SK-MEL-5 (cell line): ENCODE results near the gene PTPRG. TPM values are rescaled to one million over a fixed set of nuclear protein-coding genes. Genes with fewer than 3 reads are reported as not detected.
A peak's percentile ranks its signal among the peaks of the same experiment; 100 is the strongest.

ENCODE experiments used
- DNase-seq: peaks from one replicate; pipeline ENCODE4 v3.0.0-alpha.2; 2016; ENCODE audit warnings: low read depth, low spot score
- in situ Hi-C: cut with HindIII; loops from 2 replicates; pipeline ENCODE4 v1.10.0; 2016; ENCODE audit warnings: low sequenced_read_pairs, high pct_unique_total_duplicates, low pct_unique_long_range_greater_than_20kb
- total RNA-seq: library from RNA; depleted of rRNA; stranded (reverse); fragments of >200 nt; shearing (Covaris generic); gene quantifications from 2 replicates; pipeline ENCODE4 v1.2.3, GENCODE V29; 2014

PTPRG gene
- total RNA-seq, 1 experiment from 2014 or later = 35.3 TPM

DNA sequence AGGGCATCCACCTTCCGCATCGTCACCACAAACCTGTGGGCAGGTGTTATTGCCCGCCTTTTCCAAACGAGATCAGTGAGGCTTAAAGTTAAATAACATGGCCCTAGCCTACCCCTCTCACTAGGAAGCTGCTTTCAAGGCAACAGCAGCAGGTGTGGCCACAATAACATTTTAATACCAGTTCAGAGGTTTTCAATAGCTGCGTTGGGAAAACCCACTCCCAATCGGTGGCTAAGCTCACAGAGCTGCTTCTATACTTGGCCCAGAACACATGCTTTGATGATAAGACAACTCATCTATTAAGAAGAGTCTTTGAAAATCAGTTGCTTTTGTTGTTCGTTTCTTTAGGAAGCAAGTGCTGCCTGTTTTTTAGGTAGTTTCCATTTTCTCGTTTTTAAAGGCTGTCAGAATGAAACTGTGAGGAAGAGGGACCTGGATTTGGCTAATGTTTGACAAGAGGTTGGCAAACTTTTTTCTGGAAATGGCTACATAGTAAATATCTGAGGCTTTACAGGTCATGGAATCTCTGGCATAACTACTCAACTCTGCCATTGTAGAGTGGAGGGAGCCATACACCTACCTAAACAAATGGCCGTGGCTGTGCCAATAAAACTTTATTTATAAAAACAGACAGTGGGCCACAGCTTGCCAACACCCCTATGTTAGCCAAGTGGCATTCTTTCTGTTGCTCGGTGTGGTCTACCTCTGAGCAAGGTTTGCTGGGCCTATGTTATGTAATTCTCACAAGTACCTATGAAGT lies 632.4 kb downstream of the PTPRG start:
- in situ Hi-C loops = no loop called here

DNA sequence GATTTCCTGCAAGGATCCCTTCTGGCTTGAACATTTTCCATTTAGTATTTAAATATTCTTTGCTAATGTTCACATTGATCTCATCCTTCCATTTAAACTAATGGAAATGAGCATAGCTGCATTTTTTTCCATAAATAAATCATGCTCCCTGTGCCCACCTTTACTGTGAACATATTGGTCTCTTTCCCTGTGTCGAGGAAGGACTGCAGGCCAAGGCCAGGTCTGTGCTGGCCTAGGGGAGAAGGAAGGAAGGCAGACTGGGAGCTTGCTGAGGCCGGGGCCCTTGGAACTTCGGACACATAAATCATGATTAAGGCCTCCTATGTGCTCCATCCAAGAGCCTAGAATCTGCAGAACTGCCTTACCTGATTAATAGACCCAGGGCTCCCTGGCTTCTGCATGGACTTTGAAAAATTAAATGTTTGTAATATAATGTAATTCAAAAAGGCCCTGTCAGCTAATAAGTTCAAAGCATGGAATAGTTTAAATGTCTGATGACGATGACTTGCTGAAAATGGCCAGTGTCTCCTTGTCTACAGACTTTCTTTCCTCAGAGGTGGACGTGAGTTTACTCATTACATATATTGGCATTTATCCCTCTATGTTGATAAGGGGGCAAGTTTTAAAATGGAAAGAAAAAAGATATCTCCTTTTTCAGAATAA lies 636.1 kb downstream of the PTPRG start:
- DNase-seq = no peak
- in situ Hi-C loops = no loop called here

More for the DNA sequence above, 632.4 kb downstream of the PTPRG start:
- no peak for DNase-seq

DNA sequence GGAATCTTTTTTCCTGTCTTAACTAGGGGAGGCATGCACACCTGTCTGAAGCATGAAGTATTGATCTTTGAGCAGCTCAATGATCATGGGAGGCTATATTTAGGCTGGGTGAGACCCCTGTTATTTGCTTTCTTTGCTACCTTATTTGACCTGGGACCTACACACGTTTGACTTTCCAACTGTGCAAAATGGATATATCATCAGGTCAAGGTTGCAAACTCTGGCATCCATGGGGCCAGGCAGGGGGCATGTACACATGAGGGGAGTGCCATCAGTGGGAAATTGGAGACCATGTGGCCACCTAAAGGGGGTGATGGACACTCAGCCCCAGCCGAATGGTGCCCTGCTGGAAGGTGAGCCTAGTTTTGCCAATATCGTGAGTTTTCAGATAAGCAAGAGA lies 637.8 kb downstream of the PTPRG start:
- in situ Hi-C loops = no loop called here
- DNase-seq = no peak

DNA sequence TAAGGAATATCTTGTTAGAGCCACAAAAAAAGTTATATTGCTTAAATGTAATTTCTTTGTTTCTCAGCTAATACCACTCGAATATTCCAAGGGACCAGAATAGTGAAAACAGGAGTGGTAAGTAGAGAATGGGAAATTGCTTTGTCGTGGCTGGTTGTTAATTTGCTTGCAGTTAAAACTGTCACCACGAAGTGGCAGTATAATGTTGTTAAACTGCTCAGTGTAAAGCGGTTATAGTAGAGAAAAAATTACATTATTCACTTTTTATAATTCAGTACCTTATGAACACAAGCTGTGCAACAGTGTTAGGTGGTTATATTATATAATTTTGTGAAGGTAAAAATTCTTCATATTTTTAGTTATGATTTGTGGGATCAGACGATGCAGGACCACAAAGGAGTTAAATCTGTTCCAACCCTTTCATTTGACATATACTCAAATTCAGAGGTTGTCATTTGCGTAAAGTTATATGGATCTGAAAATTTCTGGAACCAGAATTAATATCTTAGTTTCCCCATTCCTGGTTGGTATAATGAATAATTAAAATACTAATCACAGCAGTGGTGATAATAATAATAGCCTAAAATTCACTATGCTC lies 640.2 kb downstream of the PTPRG start:
- peak; percentile 63 for DNase-seq
- in situ Hi-C loops = no loop called here

DNA sequence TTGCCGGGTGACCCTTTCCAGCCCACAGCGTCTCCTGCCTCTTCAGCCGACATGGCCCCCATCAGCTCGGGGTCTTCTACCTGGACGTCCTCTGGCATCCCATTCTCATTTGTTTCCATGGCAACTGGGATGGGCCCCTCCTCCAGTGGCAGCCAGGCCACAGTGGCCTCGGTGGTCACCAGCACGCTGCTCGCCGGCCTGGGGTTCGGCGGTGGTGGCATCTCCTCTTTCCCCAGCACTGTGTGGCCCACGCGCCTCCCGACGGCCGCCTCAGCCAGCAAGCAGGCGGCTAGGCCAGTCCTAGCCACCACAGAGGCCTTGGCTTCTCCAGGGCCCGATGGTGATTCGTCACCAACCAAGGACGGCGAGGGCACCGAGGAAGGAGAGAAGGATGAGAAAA lies 641.8 kb downstream of the PTPRG start:
- in situ Hi-C loops = no loop called here

DNA sequence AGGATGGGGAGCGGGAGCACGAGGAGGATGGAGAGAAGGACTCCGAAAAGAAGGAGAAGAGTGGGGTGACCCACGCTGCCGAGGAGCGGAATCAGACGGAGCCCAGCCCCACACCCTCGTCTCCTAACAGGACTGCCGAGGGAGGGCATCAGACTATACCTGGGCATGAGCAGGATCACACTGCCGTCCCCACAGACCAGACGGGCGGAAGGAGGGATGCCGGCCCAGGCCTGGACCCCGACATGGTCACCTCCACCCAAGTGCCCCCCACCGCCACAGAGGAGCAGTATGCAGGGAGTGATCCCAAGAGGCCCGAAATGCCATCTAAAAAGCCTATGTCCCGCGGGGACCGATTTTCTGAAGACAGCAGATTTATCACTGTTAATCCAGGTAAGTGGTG lies 642.2 kb downstream of the PTPRG start:
- in situ Hi-C loops = no loop called here
- DNase-seq = no peak

More for the DNA sequence above, 641.8 kb downstream of the PTPRG start:
- no peak for DNase-seq

DNA sequence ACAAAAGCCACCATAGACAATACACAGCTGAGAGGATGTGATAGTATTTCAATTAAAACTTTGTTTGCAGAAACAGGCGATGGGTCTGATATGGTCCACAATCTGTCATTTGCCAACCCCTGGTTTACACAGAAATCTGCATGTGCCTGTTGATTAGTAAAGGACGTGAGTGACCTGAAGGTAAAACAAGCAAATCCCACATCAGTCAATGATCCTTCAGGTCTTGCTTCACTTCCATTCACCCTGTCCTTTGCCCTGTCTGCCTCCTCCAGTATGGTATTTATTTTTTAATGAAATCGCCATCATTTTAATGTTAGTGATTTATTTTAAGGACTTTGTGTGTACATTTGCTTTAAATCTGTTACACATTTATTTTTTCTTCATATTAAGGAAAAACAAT lies 645.8 kb downstream of the PTPRG start:
- in situ Hi-C loops = no loop called here
- DNase-seq = no peak

DNA sequence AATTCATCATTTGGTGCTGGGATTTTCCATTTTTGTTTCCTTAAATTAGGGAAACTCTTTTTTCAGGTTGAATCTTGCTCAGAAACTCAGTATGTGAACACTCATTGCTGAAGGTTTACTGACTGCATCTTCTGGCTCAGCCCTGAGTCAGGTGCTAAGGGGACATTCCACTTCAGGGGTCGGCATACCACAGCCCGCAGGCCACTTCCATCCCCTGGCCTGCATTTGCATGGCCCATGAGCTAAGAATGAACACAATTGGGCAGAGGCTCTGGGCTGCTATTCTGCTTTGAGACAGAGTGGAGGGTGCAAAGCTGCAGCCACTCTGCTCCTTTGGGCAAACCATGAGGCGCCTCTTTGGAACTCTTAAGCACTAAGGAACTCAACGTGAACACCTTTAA lies 647.0 kb downstream of the PTPRG start:
- no peak for DNase-seq
- in situ Hi-C loops = no loop called here

DNA sequence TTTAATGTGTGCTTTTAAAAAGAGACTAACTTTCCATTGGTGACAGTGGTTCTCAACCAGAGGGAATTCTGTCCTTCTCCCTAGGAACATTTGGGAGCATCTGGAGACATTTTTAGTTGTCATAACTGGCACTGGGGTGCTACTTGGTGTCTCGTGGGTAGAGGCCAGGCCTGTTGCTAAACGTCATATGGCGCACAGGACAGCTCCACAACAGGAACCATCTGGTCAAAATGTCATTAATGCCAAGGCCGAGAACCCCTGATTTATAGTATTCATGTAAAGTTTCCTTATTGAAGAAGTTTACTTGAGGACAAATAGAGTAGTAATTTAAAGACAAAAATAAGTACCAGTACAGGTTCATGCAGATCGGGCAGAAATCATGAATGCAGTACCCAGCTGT lies 647.7 kb downstream of the PTPRG start:
- in situ Hi-C loops = no loop called here

DNA sequence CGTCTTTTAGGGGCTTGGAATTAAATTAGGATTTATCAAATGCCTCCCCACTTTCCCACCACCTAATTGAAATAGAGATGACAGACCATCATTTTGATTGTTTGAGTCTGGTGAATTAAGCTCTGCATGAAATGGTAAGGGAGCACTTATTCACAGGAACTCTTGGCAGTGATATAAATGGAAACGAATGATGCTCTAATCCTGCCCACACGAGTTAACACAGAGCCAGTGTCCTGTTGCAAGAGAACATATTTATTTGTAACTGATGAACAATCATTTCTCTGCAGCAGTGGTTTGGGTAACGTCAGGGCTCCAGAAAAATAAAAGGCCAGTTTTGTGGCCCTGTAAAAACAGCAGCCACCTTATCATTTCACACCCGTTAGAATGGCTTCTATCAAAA lies 648.6 kb downstream of the PTPRG start:
- DNase-seq = no peak
- in situ Hi-C loops = no loop called here

More for the DNA sequence above, 647.7 kb downstream of the PTPRG start:
- no peak for DNase-seq

DNA sequence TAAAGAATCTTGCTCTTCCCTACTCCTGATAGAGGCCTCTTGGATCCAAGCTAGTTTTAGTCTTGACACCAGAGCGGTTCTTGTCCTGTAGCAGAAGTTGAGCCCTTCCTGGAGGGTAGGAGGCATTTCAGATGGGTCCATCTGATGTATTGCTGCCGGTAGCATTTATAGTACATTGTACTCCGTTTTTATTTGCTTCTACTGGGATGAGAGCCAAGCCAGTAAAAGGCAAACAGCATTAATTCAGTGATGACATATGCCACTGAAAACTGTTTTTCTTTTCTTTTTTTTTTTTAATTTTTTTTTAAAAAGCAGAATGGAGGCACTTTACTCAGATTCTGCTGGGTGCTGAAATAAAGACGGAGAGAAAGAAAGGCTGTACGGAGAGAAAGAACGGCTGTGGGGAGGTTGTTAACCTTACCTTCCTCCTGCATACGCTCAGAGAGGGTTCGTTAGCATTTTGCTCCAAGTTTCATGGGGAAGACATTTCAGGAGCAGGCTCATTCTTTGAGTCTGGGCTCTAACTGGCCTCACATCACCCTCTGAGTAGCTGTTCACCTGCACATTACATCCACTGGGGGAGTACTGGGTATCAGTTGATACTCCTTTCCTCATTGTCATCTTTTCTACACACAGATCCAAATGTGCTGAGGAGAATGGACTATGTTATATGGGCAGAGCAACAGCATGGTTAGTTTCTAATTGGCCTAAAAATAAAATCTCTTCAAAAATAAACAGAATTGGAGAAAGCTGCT lies 650.5 kb downstream of the PTPRG start:
- in situ Hi-C loops = no loop called here

DNA sequence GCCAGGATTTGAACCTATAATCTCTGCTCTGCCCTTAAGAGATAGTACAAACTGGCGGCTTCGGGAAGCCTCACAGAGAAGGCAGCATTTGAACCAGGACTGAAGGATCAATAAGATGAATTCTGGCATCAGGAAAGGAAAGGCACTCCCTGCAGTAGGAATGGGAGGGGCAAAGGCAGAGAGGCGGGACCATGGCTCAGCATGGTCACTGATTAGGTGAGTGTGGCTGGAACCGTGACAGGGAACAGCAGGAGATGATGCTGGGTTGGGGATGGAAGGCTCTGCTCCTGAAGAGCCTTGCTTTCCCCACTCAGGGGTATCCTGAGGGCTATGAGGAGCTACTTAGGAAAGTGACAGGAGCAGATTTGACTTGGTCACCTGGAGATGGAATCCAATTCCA lies 653.5 kb downstream of the PTPRG start:
- in situ Hi-C loops = no loop called here
- DNase-seq = no peak

More for the DNA sequence above, 650.5 kb downstream of the PTPRG start:
- DNase-seq = no peak

DNA sequence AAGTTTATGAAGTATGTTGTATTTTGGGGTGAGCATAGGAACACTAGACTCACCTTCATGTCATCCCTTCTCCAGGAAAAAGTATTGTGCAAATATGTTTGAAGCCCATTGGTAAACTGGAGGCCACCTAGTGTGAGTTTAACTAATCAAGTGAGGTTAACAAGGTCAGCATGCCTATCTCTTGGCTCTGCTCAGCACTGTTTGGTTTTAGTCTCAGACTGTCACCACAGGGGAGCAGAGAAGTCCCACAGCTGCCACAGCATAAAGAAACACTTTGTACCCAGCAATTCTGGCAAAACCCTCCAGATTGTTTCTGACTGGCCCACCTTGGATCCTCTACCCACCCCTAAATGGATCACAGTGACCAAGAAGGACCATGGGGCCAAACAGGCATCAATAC lies 659.2 kb downstream of the PTPRG start:
- in situ Hi-C loops = no loop called here
- DNase-seq = no peak

DNA sequence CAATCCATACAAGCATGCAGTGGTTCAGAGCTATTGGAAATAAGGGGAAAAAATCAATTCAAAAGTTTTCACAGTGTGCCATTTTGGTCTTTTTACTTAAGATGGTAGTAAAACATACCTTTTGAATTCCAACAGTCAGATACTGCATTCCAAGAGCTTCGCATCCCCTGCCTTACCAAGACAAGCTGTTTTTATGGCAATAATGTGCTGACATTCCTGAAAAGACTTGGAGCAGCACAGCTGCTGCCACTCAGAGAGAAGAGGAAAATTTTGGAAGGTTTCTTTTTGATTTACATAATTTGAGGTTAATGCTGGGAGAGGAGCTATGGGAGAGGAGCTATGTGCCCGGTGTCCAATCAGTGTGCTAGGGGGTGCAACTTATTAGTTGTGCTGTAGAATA lies 663.7 kb downstream of the PTPRG start:
- no peak for DNase-seq
- in situ Hi-C loops = no loop called here

DNA sequence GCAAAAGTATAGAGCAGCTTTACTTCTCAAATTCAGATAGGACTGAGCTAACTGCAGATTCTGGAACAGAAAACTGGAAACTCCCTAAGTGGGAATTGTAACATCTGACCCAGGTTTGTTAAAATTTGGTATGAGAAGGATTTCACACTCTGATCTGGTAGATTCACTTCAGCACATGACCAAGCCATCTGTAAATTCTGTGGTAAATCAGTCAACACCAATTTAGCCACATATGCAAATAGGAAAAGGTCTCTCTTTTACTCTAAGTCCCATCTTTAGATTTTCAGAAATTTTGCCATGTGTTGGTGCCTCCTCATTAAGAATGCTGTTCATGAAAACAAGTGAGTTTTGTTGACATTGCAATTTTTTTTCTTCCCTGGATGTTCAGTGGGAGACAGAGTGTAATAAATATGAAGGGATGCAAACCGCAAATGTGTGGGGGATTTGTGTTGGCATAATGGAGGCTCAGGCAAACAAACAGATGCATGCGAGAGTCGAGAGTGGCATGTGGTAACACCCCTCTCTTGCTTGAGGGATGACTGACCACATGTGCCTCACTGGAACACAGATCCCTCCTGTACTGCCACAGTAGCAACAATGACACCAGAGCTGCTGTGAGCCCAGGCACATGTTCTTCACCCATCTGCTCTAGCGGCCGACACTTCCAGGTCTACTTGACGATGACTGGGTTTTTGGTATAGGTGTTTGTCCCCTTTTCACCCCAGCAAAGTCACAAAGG lies 665.4 kb downstream of the PTPRG start:
- DNase-seq = no peak
- in situ Hi-C loops = no loop called here

DNA sequence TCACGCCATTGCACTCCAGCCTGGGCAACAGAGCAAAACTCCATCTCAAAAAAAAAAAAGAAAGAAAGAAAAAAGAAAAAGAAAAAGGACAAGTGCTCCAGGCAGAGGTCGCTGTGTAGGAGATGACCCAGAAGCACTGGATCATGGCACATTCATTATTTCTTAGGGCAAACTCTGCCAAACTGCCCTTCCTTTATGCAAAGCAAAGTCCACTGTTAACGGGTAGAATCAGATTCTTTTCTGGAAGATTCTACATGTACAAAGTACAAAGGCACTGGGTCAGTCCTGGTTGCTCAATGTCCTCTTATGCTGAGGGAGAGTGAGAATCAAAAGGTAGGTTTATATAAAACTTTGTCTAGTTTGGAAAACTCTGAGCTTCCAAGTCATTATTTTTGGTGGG lies 667.1 kb downstream of the PTPRG start:
- in situ Hi-C loops = no loop called here

DNA sequence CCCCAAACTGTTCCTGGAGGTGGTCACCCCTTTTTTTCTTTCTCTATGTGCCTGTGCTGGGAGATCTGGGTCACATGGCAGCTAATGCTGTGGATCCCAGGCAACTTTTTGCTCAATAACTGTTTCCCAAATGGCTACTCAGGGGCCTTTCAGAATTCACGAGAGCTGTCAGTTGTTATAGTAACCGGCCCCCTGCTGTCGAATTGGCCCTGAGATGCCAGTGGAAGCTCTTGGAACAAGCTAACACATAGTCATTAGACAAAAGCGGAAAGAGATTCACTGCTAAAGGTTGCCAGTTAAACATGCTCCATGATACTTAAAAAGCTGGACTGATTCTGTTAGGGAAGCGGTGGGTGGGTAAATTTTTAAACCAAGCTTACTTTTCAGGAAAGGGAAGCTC lies 667.8 kb downstream of the PTPRG start:
- in situ Hi-C loops = no loop called here

More for the DNA sequence above, 667.1 kb downstream of the PTPRG start:
- no peak for DNase-seq

DNA sequence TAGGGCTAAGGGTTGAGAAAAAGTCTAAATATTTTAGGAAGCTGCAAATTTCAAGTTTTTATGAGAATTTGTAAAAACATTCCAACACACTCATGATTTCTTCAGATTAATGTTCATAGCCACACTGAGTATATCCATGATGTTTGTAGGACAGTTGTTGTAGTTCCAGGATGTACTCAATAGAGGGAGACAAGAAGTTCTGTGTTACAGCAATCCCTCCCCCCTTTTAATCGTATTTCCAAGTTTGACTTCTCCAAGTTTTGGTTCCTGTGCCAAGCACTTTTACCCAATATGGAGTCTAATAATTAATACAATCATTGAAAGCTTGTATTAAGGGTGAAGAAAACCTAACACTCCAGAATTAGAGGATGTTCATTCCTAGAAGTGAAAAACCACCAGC lies 668.5 kb downstream of the PTPRG start:
- peak; percentile 62 for DNase-seq
- in situ Hi-C loops = no loop called here

More for the DNA sequence above, 667.8 kb downstream of the PTPRG start:
- DNase-seq = no peak
